Type B pancreatic cell (in vitro differentiated cells): Measurements from ENCODE around the gene SLC52A3. TPM values are rescaled to one million over a fixed set of nuclear protein-coding genes. Genes with fewer than 3 reads are reported as not detected.

Source experiments
- DNase-seq: peaks from one replicate; pipeline ENCODE4 v3.0.0; 2021; ENCODE audit warnings: mixed read lengths; ENCODE audit not compliant: unreplicated experiment; ENCODE audit errors: extremely low spot score
- H3K27ac Mint-ChIP-seq: 2 replicates; pipeline ENCODE4 v1.8.0; 2021; ENCODE audit warnings: mild to moderate bottlenecking, mixed read lengths
- H3K27me3 Mint-ChIP-seq: 2 replicates; pipeline ENCODE4 v1.8.0; 2021; ENCODE audit warnings: mixed read lengths
- H3K36me3 Mint-ChIP-seq: 2 replicates; pipeline ENCODE4 v1.8.0; 2021; ENCODE audit warnings: mixed read lengths
- H3K4me1 Mint-ChIP-seq: one replicate; pipeline ENCODE4 v1.8.0; 2021; ENCODE audit warnings: mixed read lengths; ENCODE audit not compliant: unreplicated experiment
- H3K4me3 Mint-ChIP-seq: 2 replicates; pipeline ENCODE4 v1.8.0; 2021; ENCODE audit warnings: mild to moderate bottlenecking, mixed read lengths
- H3K9me3 Mint-ChIP-seq: 2 replicates; pipeline ENCODE4 v1.8.0; 2021; ENCODE audit warnings: mixed read lengths
- total RNA-seq: library from RNA; stranded (reverse); gene quantifications from 2 replicates; pipeline ENCODE4 v1.2.1, GENCODE V29; 2021; ENCODE audit warnings: low replicate concordance
- TF ChIP-seq, protein P1 (sequence below): fragments of 200-600 bp; sonication (generic); conservative IDR thresholded peaks from 2 replicates; pipeline ENCODE4 v1.5.0; 2021; ENCODE audit warnings: antibody characterized with exemption, mild to moderate bottlenecking

The SLC52A3 gene
- total RNA-seq, 1 donor from 2014 or later, result 1.3 TPM

DNA sequence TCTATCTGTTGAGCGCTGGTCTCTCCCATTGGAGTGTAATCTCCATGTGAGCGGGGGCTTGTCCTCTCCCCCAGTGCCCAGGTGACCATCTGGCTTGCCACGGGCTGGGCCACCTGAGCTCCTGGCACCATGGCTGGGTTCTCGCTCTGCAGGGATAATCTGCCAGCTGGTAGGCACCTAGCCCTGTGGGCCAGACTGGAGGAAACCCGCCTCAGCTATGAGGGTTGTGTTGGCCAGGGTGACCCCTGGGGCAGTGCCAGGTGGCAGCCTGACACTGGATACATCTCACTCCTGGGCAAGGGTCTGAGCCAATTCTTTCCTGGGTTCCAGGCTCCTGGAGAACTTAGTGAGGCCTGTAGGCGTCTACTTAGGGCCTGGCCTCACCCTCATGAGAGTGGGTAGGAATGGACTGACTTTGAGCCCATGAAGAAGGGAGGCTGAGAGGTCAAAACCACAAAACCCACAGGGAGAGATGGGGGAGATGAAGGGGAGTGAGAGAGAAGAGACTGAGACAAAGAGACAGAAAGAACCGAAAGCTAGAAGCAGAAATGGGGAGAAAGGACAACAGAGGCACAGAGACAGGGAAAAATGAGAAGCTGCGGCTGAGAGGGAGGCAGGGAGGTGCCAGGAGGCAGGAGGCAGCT, 5.8 kb upstream of the SLC52A3 start:
- H3K27me3 Mint-ChIP-seq, result no peaks in the 10 kb centered on the region
- DNase-seq, result no peak
- H3K36me3 Mint-ChIP-seq, result no peaks in the 10 kb centered on the region
- no peak overlapping the region for H3K27ac Mint-ChIP-seq
- H3K9me3 Mint-ChIP-seq, result no peaks in the 10 kb centered on the region
- H3K4me1 Mint-ChIP-seq, result peaks cover 18% of the 10 kb centered on the region
- no peak overlapping the region for H3K4me3 Mint-ChIP-seq
- TF ChIP-seq, protein P1, sequence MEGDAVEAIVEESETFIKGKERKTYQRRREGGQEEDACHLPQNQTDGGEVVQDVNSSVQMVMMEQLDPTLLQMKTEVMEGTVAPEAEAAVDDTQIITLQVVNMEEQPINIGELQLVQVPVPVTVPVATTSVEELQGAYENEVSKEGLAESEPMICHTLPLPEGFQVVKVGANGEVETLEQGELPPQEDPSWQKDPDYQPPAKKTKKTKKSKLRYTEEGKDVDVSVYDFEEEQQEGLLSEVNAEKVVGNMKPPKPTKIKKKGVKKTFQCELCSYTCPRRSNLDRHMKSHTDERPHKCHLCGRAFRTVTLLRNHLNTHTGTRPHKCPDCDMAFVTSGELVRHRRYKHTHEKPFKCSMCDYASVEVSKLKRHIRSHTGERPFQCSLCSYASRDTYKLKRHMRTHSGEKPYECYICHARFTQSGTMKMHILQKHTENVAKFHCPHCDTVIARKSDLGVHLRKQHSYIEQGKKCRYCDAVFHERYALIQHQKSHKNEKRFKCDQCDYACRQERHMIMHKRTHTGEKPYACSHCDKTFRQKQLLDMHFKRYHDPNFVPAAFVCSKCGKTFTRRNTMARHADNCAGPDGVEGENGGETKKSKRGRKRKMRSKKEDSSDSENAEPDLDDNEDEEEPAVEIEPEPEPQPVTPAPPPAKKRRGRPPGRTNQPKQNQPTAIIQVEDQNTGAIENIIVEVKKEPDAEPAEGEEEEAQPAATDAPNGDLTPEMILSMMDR, result no peak

GRCh38 chr20:772806-773205, 4.5 kb upstream of the SLC52A3 start:
- Mint-ChIP-seq H3K36me3 (no peaks in the 10 kb centered on the region), H3K9me3 (no peaks in the 10 kb centered on the region), H3K27me3 (no peaks in the 10 kb centered on the region), H3K27ac (no peak overlapping the region), H3K4me3 (no peak overlapping the region), H3K4me1 (peaks cover 18% of the 10 kb centered on the region)
- no peak for DNase-seq
- TF ChIP-seq, protein P1, result no peak

- no peak overlapping the region for H3K27ac Mint-ChIP-seq
- peaks cover 18% of the 10 kb centered on the region for H3K4me1 Mint-ChIP-seq
- H3K4me3 Mint-ChIP-seq, result no peak overlapping the region
- DNase-seq, result no peak
- H3K36me3 Mint-ChIP-seq, result no peaks in the 10 kb centered on the region
- H3K9me3 Mint-ChIP-seq, result peaks cover 2% of the 10 kb centered on the region
- TF ChIP-seq, protein P1, result no peak
- peaks cover 2% of the 10 kb centered on the region for H3K27me3 Mint-ChIP-seq
Measured at GRCh38 chr20:771741-772464, 3.6 kb upstream of the SLC52A3 start.

GRCh38 chr20:770691-771090, 2.4 kb upstream of the SLC52A3 start:
- Mint-ChIP-seq H3K27ac (no peak overlapping the region), H3K9me3 (peaks cover 5% of the 10 kb centered on the region), H3K27me3 (peaks cover 3% of the 10 kb centered on the region), H3K4me1 (peaks cover 13% of the 10 kb centered on the region), H3K36me3 (no peaks in the 10 kb centered on the region), H3K4me3 (no peak overlapping the region)
- TF ChIP-seq, protein P1, result no peak
- DNase-seq, result no peak

DNA sequence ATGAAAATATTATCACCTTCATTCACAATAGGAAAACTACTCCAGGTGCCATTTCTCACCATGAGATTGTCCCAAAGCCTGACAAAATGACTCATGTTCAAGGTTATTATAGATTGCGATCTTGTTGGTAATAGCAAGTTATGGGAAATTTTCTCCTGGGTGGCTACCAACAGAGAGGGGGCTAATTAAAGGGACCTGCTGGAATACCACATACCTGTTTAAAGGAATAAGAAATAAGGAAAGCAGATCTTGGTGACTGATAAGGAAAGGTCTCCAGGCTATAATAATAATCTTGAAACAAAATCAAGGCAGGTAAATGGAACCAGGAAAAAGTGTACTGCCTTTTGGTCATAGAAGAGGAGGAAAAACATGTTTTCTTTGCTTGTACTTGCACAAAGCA, 1.4 kb downstream of the SLC52A3 start:
- Mint-ChIP-seq H3K36me3 (no peaks in the 10 kb centered on the region), H3K4me1 (peaks cover 4% of the 10 kb centered on the region), H3K27me3 (peaks cover 13% of the 10 kb centered on the region), H3K9me3 (peaks cover 5% of the 10 kb centered on the region), H3K27ac (peak overlapping the region; percentile 25), H3K4me3 (no peak overlapping the region)
- TF ChIP-seq, protein P1, result no peak
- DNase-seq, result no peak
